C4-2B (cell line): Measurements from ENCODE around the gene TNNC1.

ENCODE experiments used
- H3K27ac ChIP-seq: fragments of 450-650 bp; 2 replicates; pipeline ENCODE4 v1.5.1; 2017
- ZFX ChIP-seq: fragments of 450-650 bp; IDR thresholded peaks from 2 replicates; pipeline ENCODE4 v1.6.1; 2017
- TF ChIP-seq, protein P1 (sequence below): fragments of 450-650 bp; conservative IDR thresholded peaks from 2 replicates; pipeline ENCODE4 v1.5.1; 2017; ENCODE audit warnings: mild to moderate bottlenecking

Gene TNNC1

DNA sequence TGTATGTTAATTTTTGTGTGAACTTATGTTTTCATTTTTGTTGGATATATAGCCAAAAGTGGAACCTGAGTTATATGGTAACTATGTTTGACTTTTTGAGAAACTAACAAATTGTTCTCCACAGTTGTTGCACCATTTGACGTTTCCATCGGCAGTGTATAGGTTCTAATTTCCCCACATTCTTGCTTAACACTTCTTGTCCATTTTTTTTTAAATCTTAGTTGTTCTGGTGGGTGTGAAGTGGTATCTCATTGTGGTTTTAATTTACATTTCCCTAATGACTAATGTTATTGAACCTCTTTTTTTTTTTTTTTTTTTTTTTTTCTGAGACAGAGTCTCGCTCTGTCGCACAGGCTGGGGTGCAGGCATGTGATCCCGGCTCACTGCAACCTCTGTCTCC is 9.6 kb upstream of the TNNC1 start:
- TF ChIP-seq, protein P1, sequence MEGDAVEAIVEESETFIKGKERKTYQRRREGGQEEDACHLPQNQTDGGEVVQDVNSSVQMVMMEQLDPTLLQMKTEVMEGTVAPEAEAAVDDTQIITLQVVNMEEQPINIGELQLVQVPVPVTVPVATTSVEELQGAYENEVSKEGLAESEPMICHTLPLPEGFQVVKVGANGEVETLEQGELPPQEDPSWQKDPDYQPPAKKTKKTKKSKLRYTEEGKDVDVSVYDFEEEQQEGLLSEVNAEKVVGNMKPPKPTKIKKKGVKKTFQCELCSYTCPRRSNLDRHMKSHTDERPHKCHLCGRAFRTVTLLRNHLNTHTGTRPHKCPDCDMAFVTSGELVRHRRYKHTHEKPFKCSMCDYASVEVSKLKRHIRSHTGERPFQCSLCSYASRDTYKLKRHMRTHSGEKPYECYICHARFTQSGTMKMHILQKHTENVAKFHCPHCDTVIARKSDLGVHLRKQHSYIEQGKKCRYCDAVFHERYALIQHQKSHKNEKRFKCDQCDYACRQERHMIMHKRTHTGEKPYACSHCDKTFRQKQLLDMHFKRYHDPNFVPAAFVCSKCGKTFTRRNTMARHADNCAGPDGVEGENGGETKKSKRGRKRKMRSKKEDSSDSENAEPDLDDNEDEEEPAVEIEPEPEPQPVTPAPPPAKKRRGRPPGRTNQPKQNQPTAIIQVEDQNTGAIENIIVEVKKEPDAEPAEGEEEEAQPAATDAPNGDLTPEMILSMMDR, result no peak
- no peak for TF ChIP-seq ZFX
- no peak overlapping the region for H3K27ac ChIP-seq

DNA sequence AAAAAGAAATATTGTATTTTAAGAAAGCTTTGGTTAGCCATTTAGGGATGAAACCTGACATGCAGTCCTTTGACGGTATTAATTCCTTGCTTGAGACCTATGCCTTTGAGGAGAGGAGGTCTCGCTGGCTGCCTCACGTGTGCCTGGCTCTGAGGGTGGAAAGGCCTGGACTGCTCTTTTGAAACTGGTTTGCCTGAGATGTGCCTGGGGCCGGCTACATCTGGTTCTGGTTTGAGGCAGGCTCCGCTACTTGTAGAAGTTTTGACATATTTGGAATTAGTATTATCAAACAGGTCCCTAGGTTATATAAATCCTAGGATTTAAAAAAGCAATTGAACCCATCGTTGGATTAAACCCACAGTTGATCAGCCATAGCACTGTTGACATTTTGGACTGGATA is 8.0 kb upstream of the TNNC1 start:
- H3K27ac ChIP-seq, result no peak overlapping the region
- TF ChIP-seq ZFX, result no peak
- TF ChIP-seq, protein P1, result no peak

DNA sequence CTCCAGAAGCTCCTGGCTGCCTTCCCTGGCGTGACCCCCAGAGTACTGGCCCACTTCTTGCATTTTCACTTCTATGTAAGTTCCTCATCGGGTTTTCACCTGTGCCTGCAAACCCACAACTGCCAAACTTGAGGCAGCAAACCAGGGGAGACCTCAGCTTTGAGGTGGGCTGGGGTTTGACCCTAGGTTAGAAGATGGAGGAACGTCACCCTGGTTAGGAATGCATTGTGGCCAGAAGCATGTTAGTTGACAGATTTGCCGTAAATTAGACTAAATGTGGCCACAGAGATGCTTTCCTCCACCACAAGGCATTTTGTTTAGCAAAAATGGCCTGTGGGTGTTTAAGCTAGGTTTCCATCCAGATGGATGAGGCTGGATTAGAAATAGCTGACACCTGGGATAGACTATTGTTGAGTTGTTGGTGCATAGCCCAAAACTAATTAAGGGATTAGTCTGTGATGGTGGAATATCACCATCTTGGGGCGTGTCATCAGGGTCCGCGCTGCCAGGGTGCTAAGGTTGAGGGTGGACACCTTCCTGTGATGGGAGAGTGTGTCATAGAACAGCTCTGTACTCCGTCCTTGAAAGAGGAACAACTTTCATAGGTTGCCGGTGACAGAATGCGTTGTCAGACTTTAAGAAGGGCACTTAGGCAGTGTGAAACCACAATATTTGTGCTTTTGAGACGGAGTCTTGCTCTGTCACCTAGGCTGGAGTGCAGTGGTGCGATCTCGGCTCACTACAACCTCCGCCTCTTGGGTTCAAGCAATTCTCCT is 5.1 kb upstream of the TNNC1 start:
- no peak overlapping the region for H3K27ac ChIP-seq
- TF ChIP-seq, protein P1, result no peak
- TF ChIP-seq ZFX, result no peak

DNA sequence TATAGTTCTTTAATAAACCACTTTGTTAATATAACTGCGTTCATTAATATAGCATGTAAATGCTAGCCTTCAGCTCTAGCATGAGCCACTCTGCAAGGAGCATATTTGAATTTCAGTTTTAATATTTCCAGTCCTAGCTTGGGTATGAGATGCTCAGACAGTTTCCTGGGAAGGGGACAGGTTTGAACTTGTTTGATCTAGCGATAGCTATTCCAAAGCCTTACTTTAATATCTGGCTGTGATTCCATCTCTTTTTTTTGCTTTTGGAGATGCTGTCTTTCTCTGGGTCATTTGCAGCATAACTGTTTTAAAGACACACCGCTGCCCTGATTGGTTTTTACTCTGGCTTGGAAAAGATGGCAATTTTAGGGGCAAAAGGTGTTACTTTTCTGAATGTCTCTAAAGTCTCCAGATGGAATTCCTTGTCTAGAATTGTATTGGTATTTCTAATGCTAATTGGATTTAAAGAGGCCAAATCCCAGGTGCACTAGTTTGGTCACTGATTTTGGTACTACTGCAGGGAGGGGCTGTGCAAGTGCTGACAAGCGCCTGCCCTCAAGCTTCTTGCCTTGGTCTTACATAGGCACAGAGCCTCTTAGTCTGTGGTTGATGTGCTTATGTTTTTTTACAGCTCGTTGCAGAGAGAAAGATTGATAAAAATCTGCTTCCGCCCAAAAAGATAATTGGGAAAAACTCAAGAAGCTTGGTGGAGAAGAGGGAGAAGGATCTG is 4.4 kb upstream of the TNNC1 start:
- H3K27ac ChIP-seq, result no peak overlapping the region
- no peak for TF ChIP-seq ZFX
- TF ChIP-seq, protein P1, result no peak

DNA sequence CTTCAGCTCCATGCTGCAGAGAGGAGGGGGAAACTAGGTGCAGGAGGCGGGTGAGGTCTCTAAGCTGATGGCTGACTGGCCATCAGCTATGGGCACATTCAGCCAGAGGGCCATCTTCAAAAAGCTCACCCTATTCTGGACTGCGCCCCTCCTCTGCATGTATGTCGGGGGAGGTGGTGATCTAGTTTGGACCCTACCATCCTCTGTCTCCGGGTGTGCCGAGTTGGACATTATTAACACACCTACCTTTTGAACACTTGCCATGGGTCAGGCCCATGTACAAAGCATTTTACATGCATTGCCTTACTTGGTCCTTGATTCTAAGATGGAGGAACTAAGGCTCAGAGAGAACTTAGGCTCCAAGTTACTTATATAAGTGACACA is 3.0 kb upstream of the TNNC1 start:
- TF ChIP-seq, protein P1, result no peak
- no peak for TF ChIP-seq ZFX
- H3K27ac ChIP-seq, result peak overlapping the region; percentile 70; the same call in 1 of the 2 replicates

DNA sequence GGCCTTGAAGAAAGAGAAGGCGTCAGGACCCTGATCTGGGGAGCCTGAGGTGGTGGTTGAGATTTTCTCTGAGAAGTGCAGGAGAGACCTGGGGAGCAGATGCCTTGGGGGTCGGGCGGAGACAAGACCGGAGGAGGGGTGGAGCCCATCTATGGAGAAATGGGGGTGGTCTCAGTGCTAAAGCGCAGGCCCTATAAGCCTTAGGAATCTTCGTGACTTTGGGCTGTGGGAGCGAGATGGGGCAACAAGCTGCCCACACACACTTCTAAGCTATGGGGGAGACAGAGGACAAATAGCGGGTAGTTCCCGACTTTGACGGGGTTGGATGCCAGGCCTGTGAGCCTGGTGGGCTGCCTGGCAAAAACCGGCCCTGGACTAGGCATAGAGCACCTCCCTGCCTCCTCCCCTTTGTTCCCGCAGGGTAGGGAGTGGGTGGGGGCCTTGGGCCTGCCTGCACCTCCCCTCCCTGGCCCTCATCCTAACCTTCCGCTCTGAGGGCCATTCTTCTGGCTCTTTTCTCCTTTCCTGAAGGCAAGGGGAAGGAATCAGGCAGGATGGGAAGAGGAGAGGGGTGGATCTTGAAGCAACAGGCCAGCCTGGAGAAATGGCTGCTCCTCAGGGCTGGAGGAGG is 2.4 kb upstream of the TNNC1 start:
- H3K27ac ChIP-seq, result peak overlapping the region; percentile 70
- no peak for TF ChIP-seq ZFX
- TF ChIP-seq, protein P1, result no peak
